HG03342 (cell line): ENCODE data around the gene NFKB1.
"Not testable (repeated sequence)": the region's sequence is repeated elsewhere in the genome, so short reads cannot be mapped to it uniquely, and the experiment has no call there.

Experiments
- ATAC-seq: cut with Tn5 transposase; IDR thresholded peaks from one replicate; pipeline ENCODE4 v1.9.1; 2021; ENCODE audit warnings: mild to moderate bottlenecking, moderate library complexity; ENCODE audit not compliant: unreplicated experiment

NFKB1 gene, protein sequence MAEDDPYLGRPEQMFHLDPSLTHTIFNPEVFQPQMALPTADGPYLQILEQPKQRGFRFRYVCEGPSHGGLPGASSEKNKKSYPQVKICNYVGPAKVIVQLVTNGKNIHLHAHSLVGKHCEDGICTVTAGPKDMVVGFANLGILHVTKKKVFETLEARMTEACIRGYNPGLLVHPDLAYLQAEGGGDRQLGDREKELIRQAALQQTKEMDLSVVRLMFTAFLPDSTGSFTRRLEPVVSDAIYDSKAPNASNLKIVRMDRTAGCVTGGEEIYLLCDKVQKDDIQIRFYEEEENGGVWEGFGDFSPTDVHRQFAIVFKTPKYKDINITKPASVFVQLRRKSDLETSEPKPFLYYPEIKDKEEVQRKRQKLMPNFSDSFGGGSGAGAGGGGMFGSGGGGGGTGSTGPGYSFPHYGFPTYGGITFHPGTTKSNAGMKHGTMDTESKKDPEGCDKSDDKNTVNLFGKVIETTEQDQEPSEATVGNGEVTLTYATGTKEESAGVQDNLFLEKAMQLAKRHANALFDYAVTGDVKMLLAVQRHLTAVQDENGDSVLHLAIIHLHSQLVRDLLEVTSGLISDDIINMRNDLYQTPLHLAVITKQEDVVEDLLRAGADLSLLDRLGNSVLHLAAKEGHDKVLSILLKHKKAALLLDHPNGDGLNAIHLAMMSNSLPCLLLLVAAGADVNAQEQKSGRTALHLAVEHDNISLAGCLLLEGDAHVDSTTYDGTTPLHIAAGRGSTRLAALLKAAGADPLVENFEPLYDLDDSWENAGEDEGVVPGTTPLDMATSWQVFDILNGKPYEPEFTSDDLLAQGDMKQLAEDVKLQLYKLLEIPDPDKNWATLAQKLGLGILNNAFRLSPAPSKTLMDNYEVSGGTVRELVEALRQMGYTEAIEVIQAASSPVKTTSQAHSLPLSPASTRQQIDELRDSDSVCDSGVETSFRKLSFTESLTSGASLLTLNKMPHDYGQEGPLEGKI

DNA sequence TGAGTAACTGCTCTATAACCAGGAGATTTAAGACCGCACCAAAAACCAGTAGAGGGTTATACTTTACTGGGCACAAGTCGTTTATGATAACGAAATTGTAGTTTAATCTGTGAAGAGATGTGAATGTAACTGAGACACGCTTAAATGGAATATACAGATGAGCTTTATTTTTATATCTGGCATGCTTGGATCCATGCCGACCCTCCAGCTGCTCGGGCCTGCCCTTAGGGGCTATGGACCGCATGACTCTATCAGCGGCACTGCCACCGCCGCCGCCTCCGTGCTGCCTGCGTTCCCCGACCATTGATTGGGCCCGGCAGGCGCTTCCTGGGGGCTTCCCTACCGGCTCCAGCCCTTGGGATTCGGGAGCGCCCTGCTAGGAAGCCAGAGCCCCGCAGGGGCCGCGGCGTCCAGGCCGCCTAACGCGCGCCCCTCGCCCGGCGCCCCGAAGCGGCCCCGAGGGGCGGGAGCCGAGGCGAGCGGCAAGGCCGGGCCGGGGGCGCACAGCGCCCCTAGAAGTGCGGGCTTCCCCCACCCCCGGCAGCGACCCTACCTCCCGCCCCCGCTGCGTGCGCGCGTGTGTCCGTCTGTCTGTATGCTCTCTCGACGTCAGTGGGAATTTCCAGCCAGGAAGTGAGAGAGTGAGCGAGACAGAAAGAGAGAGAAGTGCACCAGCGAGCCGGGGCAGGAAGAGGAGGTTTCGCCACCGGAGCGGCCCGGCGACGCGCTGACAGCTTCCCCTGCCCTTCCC is at the start of gene NFKB1:
TSS of gene NFKB1 (plus strand) at position 664 of the 751 bp plus-strand sequence. CDS start 24,160 bp downstream, outside the sequence.
- ATAC-seq, result peak; percentile 60

DNA sequence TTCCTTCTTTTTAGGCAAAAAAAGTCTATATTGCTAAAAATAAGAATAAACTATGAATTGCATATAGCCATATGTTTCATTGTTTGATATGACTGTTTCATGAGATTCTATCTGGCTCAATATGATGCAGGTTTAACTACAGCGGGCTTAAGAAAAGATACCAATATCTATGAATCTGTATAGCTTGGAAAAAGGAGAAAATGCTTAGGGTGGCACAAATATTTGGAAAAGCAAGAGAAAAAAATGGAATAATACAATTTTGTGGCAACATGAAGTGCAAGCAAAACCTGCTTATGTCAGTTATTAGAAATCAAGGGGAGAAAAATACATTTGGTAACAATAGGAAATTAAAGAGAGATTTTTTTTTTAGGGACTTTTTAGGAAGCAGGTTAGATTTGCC is 48.3 kb upstream of the NFKB1 start:
- ATAC-seq, result no peak

DNA sequence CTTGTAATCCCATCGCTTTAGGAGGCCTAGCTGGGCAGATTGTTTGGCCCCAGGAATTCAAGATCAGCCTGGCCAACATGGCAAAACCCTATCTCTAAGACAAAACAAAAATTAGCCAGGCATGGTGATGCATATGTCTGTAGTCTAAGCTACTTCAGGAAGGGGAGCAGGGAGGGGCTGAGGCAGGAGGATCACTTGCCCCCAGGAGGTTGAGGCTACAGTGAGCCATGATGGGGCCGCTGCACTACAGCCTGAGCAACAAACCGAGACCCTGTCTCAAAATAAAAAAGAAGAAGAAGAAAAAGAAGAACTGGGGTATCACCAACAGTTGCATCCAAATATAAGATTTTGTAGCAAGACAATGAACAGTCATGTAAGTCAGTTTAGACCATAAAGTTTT is 47.3 kb upstream of the NFKB1 start:
- no peak for ATAC-seq

DNA sequence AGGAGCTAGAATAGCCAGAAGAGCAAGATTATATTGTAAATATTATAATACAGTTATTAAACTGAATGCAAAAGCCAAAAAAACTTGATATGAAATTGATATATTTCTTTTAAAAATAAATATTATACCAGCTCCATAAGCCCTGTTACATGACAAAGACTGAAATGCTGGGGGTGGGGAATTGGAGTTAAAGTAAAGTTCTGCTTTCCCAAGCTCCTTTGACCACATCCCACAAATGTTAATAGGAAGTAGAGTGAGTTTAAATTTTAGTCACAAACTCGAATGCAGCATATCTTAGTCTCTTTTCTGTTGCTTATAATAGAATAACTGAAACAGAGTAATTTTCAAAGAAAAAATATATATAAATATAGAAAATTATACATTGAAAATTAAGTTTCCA is 46.9 kb upstream of the NFKB1 start:
- ATAC-seq, result no peak

DNA sequence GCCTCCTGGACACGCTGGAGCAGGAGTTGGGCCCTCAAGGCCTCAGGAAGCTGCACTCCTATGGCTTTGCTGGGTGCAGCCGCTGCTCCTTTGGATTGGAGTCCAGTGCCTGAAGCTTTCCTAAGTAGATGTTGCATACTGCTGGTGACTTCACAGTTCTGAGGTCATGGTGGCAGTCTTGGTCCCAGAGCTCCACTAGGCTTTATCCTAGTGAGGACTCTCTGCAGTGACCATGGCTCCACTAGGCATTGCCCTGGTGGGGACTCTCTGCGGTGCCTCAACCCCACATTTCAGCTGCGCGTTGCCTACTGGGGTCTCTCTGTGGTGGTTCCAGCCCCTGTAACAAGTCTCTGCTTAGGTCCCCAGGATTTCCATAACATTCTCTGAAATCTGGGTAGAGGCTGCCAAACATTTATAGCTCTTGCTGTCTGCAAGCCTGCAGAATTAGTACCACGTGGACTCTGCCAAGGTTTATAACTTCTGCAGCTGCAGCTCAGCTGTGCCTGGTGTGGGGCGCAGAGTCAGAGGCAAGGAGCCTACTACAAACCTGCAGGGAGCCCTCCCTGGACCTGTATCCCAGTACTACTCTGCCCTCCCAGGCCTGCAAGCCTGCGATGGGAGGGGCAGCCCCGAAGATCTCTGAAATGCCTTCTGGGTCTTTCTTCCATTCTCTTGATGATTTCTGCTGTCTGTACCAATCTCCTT is 46.0 kb upstream of the NFKB1 start:
- no peak for ATAC-seq

DNA sequence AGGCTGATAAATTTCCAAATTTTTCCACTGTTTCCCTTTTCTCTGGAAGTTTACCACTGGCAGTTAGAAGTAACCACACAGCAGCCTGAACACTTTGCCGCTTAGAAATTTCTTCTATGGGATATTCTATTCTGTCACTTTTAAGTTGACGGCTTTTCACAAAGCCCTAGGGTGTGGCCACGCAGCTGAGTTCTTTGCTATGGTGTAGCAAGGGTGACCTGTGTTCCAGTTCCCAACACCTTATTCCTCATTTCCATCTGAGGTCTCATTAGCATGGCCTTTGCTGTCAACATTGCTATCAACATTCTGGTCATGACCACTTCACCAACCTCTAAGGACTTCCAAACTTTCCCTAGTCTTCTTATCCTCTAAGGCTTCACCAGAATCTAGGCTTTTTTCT is 45.4 kb upstream of the NFKB1 start:
- no peak for ATAC-seq

DNA sequence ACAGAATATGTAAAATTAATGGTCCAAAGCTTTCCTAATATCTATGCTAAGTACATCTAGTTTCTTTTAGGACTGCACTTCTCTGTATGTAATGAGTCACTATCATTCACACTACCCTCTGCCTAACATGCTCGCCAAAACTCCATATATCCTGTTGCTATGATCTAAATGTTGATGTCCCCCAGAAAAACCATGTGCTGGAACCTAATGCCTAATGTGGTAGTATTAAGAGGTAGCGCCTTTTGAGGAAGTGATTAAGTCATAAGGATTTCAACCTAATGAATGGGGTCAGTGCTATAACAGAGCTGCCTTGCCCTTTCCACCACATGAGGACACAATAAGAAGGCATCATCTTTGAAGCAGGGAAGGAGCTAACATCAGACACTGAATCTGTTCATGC is 34.9 kb upstream of the NFKB1 start:
- no peak for ATAC-seq

DNA sequence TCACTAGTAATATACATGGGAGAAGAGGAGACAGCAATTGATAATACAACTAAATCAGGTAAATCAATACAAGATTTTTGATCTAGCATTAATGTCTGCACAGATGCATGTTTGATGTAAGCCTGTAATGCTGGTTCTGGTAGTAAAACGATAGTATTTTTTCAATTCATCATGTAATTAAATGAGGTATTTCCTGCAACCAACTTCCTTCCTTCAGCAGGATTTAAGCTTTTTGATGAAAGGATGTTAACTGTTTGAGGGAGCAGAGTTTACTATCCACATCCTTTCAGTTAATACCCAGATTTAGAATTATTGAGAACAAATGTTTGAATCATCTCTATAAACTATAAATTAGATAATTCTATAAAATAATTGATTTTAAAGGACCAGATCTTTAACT is 31.4 kb upstream of the NFKB1 start:
- ATAC-seq, result no peak

DNA sequence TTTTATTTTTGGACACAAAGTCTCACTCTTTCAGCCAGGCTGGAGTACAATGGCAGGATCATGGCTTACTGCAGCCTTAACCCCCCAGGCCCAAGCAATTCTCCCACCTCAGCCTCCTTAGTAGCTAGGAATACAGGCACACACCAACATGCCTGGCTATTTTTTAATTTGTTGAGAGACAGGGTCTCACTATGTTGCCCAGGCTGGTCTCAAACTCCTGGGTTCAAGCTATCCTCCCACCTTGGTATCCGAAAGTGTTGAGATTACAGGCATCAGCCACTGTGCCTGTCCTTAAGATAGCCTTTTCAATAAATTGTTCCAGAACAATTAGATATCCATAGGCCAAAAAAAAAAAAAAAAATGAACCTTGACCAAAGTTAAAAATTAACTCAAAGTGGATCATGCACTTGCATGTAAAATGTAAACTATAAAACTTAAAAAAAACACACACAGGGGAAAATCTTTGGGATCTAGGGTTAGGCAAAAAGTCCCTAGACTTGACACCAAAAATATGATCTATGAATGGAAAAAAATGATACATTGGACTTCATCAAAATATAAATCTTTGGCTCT is 28.6 kb upstream of the NFKB1 start:
- ATAC-seq, result no peak

DNA sequence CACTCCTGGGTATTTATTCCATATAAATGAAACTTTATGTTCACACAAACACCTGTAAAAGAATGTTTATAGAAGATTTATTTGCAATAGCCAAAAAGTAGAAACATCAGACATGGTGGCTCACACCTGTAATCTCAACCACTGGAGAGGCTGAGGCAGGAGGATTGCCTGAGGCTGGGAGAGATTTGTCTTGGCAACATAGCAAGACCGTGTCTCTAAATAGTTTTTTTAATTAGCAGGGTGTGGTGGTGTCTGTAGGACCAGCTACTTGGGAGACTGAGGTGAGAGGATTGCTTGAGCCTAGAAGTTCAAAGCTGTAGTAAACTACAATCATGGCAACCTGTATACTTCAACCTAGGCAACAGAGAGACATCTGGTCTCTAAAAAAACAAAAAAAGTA is 27.7 kb upstream of the NFKB1 start:
- ATAC-seq, result no peak

DNA sequence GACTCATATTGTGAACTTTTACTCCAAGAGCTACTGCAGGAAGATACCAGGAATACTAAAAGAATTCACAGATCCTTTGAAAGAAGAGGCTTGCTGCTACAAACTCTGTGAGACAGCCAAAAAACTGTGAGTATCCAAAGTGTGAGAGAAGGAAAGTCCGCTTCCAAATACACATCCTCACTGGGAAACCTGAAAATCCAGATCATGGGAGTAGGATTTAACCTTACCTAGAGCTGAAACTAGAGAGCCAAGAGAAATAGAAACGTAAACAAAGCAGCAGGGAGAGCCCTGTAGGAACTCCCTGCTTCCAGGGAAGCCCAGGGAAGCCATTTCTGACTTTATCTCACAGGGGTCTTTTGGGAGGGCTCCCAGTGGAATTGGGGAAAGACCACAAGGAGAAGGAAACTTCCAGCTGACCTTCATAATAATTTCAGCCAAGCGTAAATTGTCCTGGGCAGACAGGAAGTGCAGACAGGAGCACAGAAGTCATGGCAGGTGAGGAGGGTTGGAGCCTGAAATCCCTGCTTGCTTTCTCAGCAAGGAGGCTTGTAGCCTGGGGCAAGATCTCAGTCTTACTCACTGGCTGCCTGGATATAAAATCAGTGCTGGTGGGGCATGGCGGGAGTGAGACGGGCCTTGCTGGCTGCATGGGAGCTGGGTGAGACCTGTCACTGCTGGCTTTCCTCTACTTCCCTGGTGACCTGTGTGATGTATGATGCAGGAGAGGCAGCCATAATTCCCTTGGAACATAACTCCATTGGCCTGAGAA is 26.2 kb upstream of the NFKB1 start:
- no peak for ATAC-seq

DNA sequence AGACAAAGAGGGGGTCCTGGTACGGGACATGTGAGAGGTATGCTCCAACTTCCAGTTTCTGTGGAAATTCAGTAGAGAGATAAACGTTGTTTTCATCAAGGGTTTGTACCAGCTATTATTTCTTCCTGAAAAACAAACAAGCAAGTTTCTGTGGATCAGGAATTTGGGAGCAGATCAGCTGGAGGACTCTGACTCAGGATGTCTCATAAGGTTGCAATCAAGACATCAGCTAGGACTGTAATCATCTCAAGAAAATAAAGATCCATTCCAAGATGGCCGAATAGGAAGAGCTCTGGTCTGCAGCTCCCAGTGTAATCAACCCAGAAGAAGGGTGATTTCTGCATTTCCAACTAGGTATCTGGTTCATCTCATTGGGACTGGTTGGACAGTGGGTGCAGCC is 23.5 kb upstream of the NFKB1 start:
- no peak for ATAC-seq

DNA sequence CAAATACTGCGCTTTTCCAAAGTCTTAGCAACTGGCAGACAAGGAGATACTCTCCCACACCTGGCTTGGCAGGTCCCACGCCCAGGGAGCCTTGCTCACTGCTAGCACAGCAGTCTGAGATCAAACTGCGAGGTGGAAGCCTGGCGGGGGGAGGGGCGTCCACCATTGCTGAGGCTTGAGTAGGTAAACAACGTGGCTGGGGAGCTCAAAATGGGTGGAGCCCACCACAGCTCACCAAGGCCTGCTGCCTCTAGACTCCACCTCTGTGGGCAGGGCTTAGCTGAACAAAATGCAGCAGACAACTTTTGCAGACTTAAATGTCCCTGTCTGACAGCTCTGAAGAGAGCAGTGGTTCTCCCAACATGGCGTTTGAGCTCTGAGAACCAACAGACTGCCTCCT is 23.0 kb upstream of the NFKB1 start:
- ATAC-seq, result no peak

DNA sequence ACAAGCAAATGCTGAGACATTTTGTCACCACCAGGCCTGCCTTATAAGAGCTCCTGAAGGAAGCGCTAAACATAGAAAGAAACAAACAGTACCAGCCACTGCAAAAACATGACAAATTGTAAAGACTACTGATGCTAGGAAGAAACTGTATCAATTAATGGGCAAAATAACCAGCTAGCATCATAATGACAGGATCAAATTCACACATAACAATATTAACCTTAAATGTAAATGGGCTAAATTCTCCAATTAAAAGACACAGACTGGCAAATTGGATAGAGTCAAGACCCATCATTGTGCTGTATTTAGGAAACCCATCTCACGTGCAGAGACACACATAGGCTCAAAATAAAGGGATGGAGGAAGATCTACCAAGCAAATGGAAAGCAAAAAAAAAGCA is 21.3 kb upstream of the NFKB1 start:
- not testable (repeated sequence) for ATAC-seq

DNA sequence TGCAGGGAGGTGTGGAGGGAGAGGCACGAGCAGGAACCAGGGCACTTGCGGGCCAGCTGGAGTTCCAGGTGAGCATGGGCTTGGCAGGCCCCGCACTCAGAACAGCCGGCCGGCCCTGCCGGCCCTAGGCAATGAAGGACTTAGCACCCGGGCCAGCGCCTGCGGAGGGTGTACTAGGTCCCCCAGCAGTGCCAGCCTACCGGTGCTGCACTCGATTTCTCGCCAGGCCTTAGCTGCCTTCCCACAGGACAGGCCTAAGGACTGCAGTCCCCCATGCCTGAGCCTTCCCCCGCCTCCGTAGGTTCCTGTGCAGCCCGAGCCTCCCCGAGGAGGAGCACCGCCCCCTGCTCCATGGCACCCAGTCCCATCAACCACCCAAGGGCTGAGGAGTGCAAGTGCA is 18.0 kb upstream of the NFKB1 start:
- ATAC-seq, result no peak

DNA sequence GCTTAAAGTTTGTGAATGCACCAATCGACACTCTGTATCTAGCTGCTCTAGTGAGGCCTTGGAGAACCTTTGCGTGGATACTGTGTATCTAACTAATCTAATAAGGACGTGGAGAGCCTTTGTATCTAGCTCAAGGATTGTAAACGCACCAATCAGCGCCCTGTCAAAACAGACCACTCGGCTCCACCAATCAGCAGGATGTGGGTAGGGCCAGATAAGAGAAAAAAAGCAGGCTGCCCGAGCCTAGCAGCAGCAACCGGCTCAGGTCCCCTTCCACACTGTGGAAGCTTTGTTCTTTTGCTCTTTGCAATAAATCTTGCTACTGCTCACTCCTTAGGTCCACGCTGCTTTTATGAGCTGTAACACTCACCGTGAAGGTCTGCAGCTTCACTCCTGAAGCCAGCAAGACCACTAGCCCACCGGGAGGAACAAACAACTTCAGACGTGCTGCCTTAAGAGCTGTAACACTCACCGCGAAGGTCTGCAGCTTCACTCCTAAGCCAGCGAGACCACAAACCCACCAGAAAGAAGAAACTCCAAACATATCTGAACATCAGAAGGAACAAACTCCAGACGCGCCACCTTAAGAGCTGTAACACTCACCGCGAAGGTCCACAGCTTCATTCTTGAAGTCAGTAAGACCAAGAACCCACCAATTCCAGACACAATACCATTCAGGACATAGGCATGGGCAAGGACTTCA is 17.0 kb upstream of the NFKB1 start:
- ATAC-seq, result not testable (repeated sequence)

DNA sequence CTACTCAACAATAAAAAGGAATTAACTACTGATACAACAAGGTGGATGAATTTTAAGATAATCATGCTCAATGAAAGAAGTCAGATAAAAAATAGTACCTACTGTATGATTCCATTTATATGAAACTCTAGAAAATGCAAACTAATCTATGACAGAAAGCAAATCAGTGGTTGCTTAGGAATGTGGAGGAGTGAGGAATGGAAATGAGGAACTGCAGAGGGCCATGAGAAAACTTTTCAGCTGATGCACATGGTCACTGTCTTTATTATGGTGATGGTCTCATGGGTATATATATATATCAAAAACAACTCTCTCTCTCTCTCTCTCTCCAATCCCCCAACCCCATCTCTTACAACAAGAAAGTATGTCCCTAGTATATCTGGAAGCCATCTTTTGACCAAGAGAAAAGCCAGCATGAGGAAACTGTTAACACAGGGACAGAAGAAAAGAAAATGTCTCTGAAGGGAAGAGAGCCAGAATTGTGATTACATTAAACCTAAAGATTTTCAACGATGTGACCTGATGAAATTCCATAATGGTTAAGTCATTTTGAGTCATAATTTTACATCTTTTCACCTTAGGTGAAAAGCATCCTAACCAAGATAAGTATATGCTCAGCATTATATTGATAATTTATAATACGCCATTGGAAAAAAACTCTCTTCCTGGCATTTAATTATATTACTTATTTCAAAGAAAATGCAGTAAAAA is 8.5 kb upstream of the NFKB1 start:
- no peak for ATAC-seq

DNA sequence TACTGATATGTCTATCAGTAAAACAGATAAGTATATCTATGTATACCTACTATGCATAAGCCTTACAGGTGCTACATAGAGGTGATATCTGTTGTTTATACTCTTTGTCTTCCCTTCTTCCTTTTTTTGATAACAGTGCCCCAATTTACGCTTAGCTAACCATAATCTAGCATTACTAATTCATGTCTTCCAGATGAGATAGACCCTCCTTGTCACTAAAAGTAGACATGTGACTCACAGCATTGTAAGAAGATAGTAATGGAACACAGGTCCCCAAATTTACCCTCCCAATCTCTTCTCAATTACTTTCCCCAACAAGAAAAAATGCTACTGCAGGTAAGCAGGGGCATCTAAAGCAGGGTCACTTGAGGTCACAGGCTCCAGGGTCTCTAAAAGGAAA is 7.9 kb upstream of the NFKB1 start:
- no peak for ATAC-seq
